HepG2 (cell line): ENCODE data around the gene LTB4R2. TPM values are rescaled to one million over a fixed set of nuclear protein-coding genes. Genes with fewer than 3 reads are reported as not detected.
A peak's percentile ranks its signal among the peaks of the same experiment; 100 is the strongest.
"Not testable (repeated sequence)": the region's sequence is repeated elsewhere in the genome, so short reads cannot be mapped to it uniquely, and the experiment has no call there.

Experiments
- ATAC-seq: fragments of 200-7000 bp; cut with Tn5 transposase; 3 replicates; pipeline ENCODE4 v1.9.1; 2020; ENCODE audit warnings: mild to moderate bottlenecking, moderate library complexity
- BruUV-seq: library from RNA; stranded (reverse); fragments of 400-500 nt; replicated peaks from 2 replicates; lab custom pipeline; 2021; lab: Mats Ljungman, UMichigan
- CTCF ChIA-PET: fragments of 300-600 bp; formaldehyde crosslinking; extraction: SDS; loops from one replicate; lab custom pipeline; 2021; ENCODE audit warnings: low total read pairs, inconsistent platforms, low intra/inter-chr PET ratio; lab: Yijun Ruan, JAX
- POLR2A ChIA-PET: fragments of 350-600 bp; sonication (Branson Sonifier 250); formaldehyde crosslinking; loops from one replicate; lab custom pipeline; 2020; ENCODE audit warnings: antibody characterized with exemption, inconsistent platforms; lab: Yijun Ruan, JAX
- DNase-seq: peaks from one replicate; pipeline ENCODE4 v3.0.0-alpha.2; 2015; ENCODE audit warnings: low spot score
- FAIRE-seq: peaks from 3 replicates; lab custom pipeline; 2011; peaks lifted over from hg19 to GRCh38; lab: Jason Lieb, UNC
- H2AFZ ChIP-seq: one replicate; pipeline ENCODE4 v1.6.1; 2011; ENCODE audit warnings: low read length, inconsistent platforms
- H3K27ac ChIP-seq: fragments of 300-600 bp; 3 replicates; pipeline ENCODE4 v1.8.0; 2011; ENCODE audit warnings: mixed run types, mild to moderate bottlenecking, mixed read lengths, low read length, inconsistent platforms; ENCODE audit not compliant: insufficient read depth; ENCODE audit errors: extremely low read length
- H3K27me3 ChIP-seq, 2 experiments: fragments of 200-600 bp in 1 of 2; 2 replicates in 1 of 2; 3 replicates in 1 of 2; pipeline versions ENCODE4 v1.6.0 to v1.8.0; 2011; ENCODE audit warnings: low read length in 2 of 2, mild to moderate bottlenecking in 2 of 2, moderate library complexity in 2 of 2, inconsistent platforms in 1 of 2; ENCODE audit not compliant: insufficient read depth in 2 of 2, control insufficient read depth in 1 of 2
- H3K36me3 ChIP-seq, 2 experiments: fragments of 200-600 bp in 1 of 2; replicated peaks in 1 of 2; 2 replicates in 1 of 2; 3 replicates in 1 of 2; pipeline versions ENCODE4 v1.5.1 to v1.8.0; 2011; ENCODE audit warnings: low read length in 2 of 2, inconsistent platforms in 1 of 2; ENCODE audit not compliant: insufficient read depth in 2 of 2, control insufficient read depth in 1 of 2
- H3K4me1 ChIP-seq: 2 replicates; pipeline ENCODE4 v1.5.1; 2012; ENCODE audit warnings: low read length, inconsistent platforms; ENCODE audit not compliant: insufficient read depth
- H3K4me2 ChIP-seq: 2 replicates; pipeline ENCODE4 v1.6.0; 2011; ENCODE audit warnings: low read depth, low read length, inconsistent platforms
- H3K4me3 ChIP-seq, 3 experiments: fragments of 200-600 bp in 1 of 3; sonication (generic), shearing (Covaris generic) in 1 of 3; replicated peaks in 1 of 3; 2 replicates each; pipeline ENCODE4 v1.5.1; 2011 to 2016; ENCODE audit warnings: low read length in 3 of 3, inconsistent platforms in 2 of 3, low read depth in 2 of 3, mild to moderate bottlenecking in 2 of 3, control low read depth in 1 of 3, mixed read lengths in 1 of 3; ENCODE audit not compliant: insufficient read depth in 1 of 3
- H3K79me2 ChIP-seq: one replicate; pipeline ENCODE4 v1.6.1; 2011; ENCODE audit warnings: low read length, inconsistent platforms; ENCODE audit not compliant: insufficient read depth
- H3K9ac ChIP-seq: 2 replicates; pipeline ENCODE4 v1.6.0; 2011; ENCODE audit warnings: mild to moderate bottlenecking, low read depth, low read length, inconsistent platforms; ENCODE audit not compliant: insufficient read depth
- H3K9me3 ChIP-seq: 2 replicates; pipeline ENCODE4 v1.5.1; 2012; ENCODE audit warnings: mild to moderate bottlenecking, low read length
- H4K20me1 ChIP-seq: 2 replicates; pipeline ENCODE4 v1.6.0; 2011; ENCODE audit warnings: inconsistent platforms, mild to moderate bottlenecking, low read length, moderate library complexity; ENCODE audit not compliant: insufficient read depth
- MNT ChIP-seq: fragments of 450-650 bp; IDR thresholded peaks from 2 replicates; pipeline ENCODE4 v1.6.1; 2016
- NR0B2 ChIP-seq: sonication (generic); formaldehyde crosslinking; IDR thresholded peaks from 2 replicates; pipeline ENCODE4 v1.4.0; 2020; ENCODE audit warnings: mild to moderate bottlenecking, missing genetic modification reagents
- NR2F1 ChIP-seq, 2 experiments: fragments of 450-650 bp in 1 of 2; formaldehyde crosslinking in 1 of 2; IDR thresholded peaks; 2 replicates each; pipeline versions ENCODE4 v1.5.0 to v1.6.1; 2016 to 2020; ENCODE audit warnings: mild to moderate bottlenecking in 1 of 2, missing compliant biosample characterization in 1 of 2, missing genetic modification reagents in 1 of 2, moderate library complexity in 1 of 2
- ZNF777 ChIP-seq: sonication (generic); formaldehyde crosslinking; IDR thresholded peaks from 2 replicates; pipeline ENCODE4 v1.4.0; 2020; ENCODE audit warnings: missing genetic modification reagents
- WGBS: methylation state at CpG from one replicate; pipeline ENCODE4 v1.1.6; 2017; ENCODE audit warnings: low lambda C conversion rate; 5-methylcytosine and 5-hydroxymethylcytosine counted together
- in situ Hi-C: cut with HindIII; loops from 2 replicates; pipeline ENCODE4 v1.10.0; 2017; ENCODE audit warnings: low pct_unique_long_range_greater_than_20kb; ENCODE audit not compliant: extremely low pct_ligation_motif_present
- intact Hi-C: fragments of 100-400 bp; cut with micrococcal nuclease; formaldehyde crosslinking; loops from one replicate; pipeline ENCODE4 v1.10.0; 2022; ENCODE audit not compliant: unreplicated experiment
- polyA plus RNA-seq, 8 experiments: library from polyadenylated mRNA; depleted of rRNA in 3 of 8; stranded (reverse) in 7 of 8; unstranded in 1 of 8; fragments of >200 nt; fragmentation: Illumina TruSeq in 4 of 8; extraction: Trizol in 4 of 8; gene quantifications; 2 replicates each; pipeline versions ENCODE4 v1.2.1 to v1.2.3, GENCODE V29; 2011 to 2016; ENCODE audit warnings: low read depth in 4 of 8, missing spikeins in 1 of 8, mixed read lengths in 1 of 8; ENCODE audit not compliant: insufficient read depth in 1 of 8
- total RNA-seq, 5 experiments: library from RNA; depleted of rRNA; stranded (reverse); fragments of >200 nt; fragmentation: Illumina TruSeq; extraction: Trizol; gene quantifications; 2 replicates each; pipeline ENCODE4 v1.2.3, GENCODE V29; 2016; ENCODE audit warnings: low read depth in 1 of 5

The LTB4R2 gene
- total and polyA plus RNA-seq, 2 of the 13 experiments (the other 11 are each of a cell fraction or from before 2014, with no cell fraction given), result 3.9 to 6.9 TPM

- FAIRE-seq, BruUV-seq, H3K9ac ChIP-seq, H3K36me3 ChIP-seq, H4K20me1 ChIP-seq, ATAC-seq, H3K9me3 ChIP-seq, DNase-seq, in situ Hi-C loops, H3K4me2 ChIP-seq, H2AFZ ChIP-seq, intact Hi-C loops, H3K79me2 ChIP-seq, H3K4me3 ChIP-seq, H3K27ac ChIP-seq: not testable (repeated sequence)
- CTCF ChIA-PET, result interaction anchor here (1.0 kb wide), 1 partner anchor 22 kb away, joined by 3 read pairs; no protein-coding TSS in a partner anchor
- 65% methylated on average over 3 of the region's 3 CpGs for WGBS
- TF ChIP-seq NR2F1 (CRISPR knock-in tag; IDR thresholded peaks at IDR 0.05), result 0 out of 4 replicates have a peak, but pooled peaks of 1 of the 2 experiments have one; percentile 4
- POLR2A ChIA-PET, result interaction anchor here (0.6 kb wide), 1 partner anchor 12 kb away, joined by 3 read pairs; no protein-coding TSS in a partner anchor
- peaks cover 6 to 14% of the 10 kb centered on the region in 2 experiments; a peak in 2 of 5 replicates for H3K27me3 ChIP-seq
- H3K4me1 ChIP-seq, result peaks cover 10% of the 10 kb centered on the region
These were observed 44.5 kb downstream of the LTB4R2 start for GRCh38 chr14:24354482-24354825.

- peak overlapping the region; percentile 38 for H2AFZ ChIP-seq
- no TSS peak for BruUV-seq
- intact Hi-C loops (no loop called here), in situ Hi-C loops (no loop called here)
- TF ChIP-seq ZNF777 (no peak), NR0B2 (CRISPR knock-in tag) (no peak), MNT (no peak)
- CTCF ChIA-PET, result no interaction called here
- H3K36me3 ChIP-seq, result no peaks in the 10 kb centered on the region
- ATAC-seq, result no peak
- no peak overlapping the region for H3K9ac ChIP-seq
- H3K4me2 ChIP-seq, result no peak overlapping the region
- no peak for FAIRE-seq
- no peaks in the 10 kb centered on the region for H4K20me1 ChIP-seq
- no peak overlapping the region for H3K27ac ChIP-seq
- peaks cover 10% of the 10 kb centered on the region for H3K4me1 ChIP-seq
- peaks cover 5 to 11% of the 10 kb centered on the region in 2 experiments; a peak in 2 of 5 replicates for H3K27me3 ChIP-seq
- no peak for DNase-seq
- H3K4me3 ChIP-seq, result no peak overlapping the region
- H3K9me3 ChIP-seq, result no peaks in the 10 kb centered on the region
- no peaks in the 10 kb centered on the region for H3K79me2 ChIP-seq
- POLR2A ChIA-PET, result no interaction called here
- WGBS, result 31% methylated on average over 7 of the region's 7 CpGs
These were observed 45.1 kb downstream of the LTB4R2 start for GRCh38 chr14:24355009-24355408.
